NOMO-1 (cell line): Measurements from ENCODE around the gene DEFB124.
"Not testable (repeated sequence)": the region's sequence is repeated elsewhere in the genome, so short reads cannot be mapped to it uniquely, and the experiment has no call there.

ENCODE experiments used
- DNase-seq, 2 experiments: peaks; one replicate each; lab custom pipeline; 2025; ENCODE audit not compliant: unreplicated experiment in 2 of 2; lab: John Stamatoyannopoulos, UW

Gene DEFB124

DNA sequence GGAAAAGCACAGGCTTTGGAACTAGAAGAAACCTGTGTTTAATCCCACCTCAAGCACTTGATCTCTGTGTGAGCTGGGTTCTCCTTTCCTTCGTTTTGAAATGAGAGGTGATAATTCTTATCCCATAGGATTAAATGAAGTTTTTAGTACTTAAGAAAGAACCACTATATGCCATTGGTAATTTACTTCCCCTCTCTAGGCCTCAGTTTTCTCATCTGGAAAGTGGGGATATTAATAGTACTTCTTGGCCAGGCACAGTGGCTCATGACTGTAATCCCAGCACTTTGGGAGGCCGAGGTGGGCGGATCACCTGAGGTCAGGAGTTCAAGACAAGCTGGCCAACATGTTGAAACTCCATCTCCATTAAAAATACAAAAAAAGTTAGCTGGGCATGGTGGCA lies 14.2 kb upstream of the DEFB124 start:
- no peak for DNase-seq

- DNase-seq: no peak
Measured at GRCh38 chr20:31488115-31488514, 13.2 kb upstream of the DEFB124 start.

- DNase-seq: no peak
Measured at GRCh38 chr20:31485450-31486339, 10.8 kb upstream of the DEFB124 start.

DNA sequence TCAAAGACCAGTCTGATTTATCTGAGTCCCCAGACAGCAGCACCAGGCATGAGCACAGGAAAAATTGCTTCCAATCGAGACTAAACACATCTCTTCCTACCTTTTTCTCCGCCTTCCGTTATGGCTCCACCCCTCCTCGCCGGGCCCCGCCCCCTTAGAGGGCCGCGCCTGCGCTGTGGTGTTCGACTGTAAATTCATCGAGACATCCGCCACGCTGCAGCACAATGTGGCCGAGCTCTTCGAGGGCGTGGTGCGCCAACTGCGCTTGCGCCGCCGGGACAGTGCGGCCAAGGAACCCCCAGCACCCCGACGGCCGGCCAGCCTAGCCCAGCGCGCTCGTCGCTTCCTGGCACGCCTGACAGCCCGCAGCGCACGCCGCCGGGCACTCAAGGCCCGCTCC lies 9.1 kb upstream of the DEFB124 start:
- no peak for DNase-seq

DNA sequence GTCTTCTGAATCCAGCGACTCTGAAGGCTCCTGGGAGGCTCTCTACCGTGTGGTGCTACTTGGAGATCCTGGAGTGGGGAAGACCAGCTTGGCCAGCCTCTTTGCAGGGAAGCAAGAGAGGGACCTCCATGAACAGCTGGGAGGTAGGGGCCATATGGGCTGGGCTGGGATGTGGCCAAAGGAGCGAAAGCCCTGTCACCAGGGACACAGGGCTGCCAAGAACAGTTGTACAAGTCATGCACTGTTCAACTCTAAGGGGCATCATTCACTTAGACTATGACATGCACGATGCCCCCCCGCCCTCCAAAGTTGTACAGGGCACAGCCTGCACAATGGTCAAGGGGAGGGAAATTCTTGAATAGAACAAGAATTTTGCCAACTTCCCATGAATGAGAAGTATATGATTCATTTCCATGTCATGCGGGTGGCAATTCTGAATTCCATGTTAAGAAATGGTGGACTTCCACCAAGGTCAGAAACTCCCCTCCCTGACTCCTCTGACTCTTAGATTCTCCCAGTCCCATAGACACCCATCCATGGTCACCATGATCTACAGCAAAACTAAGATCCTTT lies 1.8 kb upstream of the DEFB124 start:
- no peak for DNase-seq

- no peak for DNase-seq
Measured at GRCh38 chr20:31476294-31476585, 1.3 kb upstream of the DEFB124 start.

DNA sequence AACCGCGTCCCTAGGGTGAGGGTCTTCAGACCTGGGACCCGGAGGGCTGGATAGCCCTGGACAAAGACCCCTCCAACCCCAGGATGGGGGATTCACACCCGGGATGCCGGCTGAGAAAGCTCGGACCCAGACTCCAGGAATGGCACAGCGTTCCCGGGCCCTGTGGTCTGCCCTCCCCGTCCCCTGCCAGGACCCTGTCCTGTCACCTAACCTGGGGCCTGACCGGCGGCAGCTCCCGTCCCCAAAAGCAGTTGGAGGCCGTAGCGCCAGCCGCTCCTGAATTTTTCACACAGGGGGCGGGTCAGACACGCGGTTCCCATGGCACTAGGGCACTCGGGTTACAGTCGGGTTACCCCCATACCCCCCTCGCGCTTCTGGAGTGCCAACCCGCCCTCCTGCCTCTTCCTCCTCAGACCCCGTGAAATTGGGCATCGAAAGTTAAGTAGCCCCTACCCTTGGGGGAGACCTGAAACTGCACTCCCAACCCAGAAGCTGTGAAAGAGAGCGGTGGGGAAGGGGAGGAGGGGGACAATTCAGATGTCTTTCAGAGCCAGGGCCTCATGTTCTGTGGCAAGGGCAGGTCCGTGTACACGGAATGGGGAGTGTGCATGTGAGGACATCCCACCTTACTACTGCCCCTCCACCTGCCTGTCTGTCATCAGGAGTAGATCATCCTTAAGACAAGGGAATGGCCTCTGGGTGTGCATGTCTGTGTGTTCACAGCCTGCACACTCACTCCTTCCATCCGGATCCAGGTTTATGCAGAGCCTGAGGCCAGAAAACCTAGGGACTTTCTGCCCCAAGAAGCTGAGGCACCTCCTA lies 756 bp upstream of the DEFB124 start:
- no peak for DNase-seq

DNA sequence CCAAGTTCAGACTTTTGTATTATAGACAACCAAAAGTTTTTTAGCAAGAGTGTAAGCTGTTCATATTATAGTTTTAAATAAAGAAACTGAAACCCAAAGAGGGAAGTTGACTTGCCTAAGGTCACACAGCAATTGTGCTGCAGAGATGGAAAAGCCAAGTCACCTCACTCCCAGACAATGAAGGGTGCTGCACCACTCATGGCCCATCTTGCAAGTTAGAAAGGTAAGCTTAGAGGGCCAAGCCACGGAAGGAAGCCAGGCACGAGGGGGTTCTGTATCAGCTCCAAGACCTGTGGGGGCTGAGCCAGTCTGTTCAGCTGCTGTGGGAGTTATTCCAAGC lies 860 bp downstream of the DEFB124 start:
- DNase-seq: peak; percentile 10 to 45

DNA sequence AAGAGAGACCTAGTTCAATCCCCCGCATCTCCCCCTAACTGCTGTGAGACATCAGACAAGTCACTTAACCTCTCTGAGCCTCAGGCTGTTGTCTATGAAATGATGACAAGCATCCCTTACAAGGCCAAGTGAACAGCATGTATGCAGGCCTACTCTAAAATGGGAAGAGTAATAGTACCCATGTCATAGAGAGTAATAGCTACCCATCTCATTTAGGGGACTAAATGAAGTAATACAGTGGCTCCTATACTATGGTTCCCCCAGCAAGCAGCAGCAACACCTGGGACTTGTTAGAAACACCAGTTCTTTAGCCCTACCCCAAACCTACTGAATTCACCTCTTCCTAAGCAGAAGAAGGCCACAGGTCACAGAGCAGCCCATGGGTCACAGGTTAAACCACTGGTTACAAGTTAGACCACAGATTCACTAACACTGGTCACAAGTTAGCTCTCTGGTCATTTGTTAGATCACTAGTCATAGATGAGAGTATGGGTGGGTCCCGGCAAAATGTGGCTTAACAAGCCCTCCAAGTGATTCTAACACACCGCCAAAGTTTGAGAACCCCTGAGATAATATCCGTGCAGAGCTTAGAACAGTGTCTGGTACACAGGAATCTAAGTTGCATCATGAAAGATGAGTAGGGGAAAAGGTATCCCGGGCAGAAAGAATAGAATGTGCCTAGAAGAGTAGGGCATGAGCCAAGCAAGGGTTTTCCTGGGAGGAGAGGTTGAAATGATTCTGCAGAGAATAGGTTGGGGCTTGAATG lies 1.4 kb downstream of the DEFB124 start:
- DNase-seq: no peak

DNA sequence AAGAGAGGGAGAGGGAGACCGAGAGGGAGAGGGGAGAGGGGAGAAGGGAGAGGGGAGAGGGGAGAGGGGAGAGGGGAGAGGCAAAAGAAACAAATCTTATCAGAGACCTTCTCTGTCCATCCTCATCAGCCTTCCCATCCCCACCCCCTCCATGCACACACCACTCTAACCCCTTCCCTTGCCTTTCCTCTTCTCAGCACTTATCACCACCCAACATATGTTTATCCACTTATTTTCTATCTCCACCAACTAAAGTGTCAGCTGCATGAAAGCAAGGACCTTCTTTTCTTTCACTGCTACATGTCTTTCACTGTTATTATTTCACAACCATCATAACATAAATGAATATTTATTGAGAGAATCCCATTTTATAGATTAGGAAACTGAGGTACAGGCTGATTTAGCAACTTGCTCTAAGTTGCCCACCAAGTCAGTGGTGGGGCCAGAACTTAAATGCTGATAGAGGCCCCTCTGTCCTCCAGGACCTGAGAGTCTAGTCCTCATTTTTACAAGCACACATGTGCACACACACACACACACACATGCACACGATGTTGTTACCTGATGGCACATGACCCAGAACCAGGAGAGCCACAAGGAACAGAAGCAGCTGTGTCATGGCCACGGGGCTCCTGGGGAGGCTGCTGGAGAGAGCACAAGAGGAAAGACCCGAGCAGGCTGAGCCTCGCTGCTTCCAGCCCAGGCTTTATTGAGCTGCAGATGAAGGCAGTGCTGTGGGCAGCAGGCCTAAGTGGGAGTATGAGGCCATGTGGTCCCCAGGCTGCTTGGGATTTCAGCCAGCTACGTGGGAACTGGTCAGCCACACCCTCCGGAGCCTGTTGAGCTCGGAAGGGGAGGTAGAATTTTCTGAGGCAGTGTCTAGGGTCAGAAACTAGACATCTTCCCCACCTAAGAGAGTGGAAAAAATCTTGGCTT lies 2.3 kb downstream of the DEFB124 start:
- no peak for DNase-seq

- not testable (repeated sequence) for DNase-seq
Measured at GRCh38 chr20:31470946-31471345, 4.0 kb downstream of the DEFB124 start.

GRCh38 chr20:31454361-31454760 lies 20.6 kb downstream of the DEFB124 start:
- no peak for DNase-seq

GRCh38 chr20:31452575-31452974 lies 22.4 kb downstream of the DEFB124 start:
- DNase-seq: no peak

- DNase-seq: no peak
Measured at GRCh38 chr20:31449511-31450414, 25.2 kb downstream of the DEFB124 start.

DNA sequence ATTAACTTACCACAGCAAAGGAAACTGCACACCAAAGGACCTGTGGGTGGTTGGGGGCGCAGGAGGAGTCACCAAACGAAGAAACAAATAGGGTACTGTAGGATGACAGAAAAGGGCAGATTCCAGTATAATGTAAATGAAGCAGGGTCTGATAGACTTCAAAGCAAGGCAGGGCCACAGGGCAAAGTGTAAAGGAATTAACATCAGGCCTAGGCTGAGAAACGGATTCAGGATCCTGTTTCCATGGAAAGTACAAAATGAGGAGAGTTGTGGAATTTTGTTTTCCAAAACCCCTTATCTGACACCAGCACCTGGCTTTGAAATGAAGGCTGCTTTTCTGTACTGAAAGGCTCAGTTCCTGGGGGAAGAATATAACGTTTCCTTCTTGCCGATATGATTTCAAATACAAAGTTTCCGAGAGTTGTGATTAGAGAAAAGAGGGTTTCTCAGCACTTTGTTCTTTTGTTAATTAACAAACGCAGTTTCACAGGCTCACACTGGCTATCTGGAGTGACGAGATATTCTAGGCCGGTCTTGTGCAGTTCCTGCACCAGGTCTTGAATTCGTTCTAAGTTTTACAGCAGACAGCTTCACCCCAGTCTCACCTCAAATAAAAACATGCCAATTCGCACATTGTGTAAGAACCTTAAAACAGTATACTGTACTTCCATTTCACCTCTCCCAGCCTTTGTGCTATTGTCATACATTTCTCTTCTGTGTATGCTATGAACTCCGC lies 28.7 kb downstream of the DEFB124 start:
- no peak for DNase-seq

DNA sequence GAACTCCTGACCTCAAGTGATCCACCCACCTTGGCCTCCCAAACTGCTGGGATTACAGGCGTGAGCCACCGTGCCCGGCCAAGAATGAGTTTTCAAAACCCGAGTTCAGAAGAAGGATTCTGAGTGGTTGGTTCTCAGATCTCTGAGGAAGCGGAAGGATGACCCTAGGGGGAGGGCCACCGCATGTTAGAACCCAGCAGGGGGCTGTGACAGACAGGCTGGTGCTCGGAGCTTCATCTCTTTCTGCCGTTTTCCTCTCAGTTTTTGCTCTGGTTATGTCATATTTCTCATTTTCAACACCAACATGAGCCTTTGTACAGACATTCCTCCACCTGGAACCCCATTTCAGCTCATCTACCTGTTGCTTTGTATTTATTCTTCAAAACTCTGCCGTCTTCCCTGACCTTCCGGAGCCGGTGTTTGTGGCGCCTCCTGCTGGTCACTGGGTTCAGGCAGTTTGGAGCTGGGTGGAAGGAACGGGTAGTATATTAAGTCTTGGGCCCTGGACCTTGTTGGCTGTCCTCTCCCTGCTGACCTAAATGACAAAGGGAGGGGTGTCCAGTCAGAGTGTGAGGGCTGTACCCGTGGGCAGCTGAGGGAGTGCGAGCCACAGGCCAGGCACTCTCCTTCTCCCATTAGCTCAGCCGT lies 34.8 kb downstream of the DEFB124 start, which contains the start of gene DEFB123:
TSS of gene DEFB123 (plus strand) at position 621 of the 648 bp plus-strand sequence. CDS start 67 bp downstream, outside the sequence.
- DNase-seq: no peak

DNA sequence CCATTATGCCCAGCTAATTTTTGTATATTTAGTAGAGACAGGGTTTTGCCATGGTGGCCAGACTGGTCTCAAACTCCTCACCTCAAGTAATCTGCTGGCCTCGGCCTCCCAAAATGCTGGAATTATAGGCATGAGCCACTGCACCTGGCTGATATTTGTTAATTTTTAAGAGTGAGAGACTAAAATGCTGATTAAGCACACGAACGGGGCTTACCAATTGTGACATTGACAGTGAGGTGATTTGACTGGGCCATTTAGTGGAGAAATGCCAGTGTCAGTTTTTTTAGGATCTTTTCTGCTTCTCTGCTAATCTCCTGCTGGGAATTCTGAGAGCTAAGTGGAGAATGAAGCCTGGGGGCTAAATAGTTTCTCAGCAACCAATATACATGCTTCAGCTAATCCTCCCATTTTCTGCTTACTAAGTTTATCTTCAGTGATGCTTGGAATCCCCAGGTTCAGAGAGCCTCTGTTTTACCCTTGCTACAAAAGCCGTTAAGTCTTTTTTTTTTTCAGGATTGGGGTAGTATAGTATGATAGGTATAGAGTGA lies 44.3 kb downstream of the DEFB124 start:
- DNase-seq: no peak
